Caco-2 (cell line): ENCODE results near the gene HSPB8. TPM values are rescaled to one million over a fixed set of nuclear protein-coding genes. Genes with fewer than 3 reads are reported as not detected.

ENCODE experiments used
- BruUV-seq: library from RNA; stranded (reverse); fragments of 400-500 nt; replicated peaks from 2 replicates; lab custom pipeline; 2021; lab: Mats Ljungman, UMichigan
- CTCF ChIA-PET: fragments of 300-600 bp; sonication (Branson Sonifier 250); formaldehyde crosslinking; loops from one replicate; lab custom pipeline; 2022; ENCODE audit warnings: antibody characterized with exemption; lab: Charles Lee
- POLR2A ChIA-PET: fragments of 300-600 bp; sonication (Branson Sonifier 250); formaldehyde crosslinking; loops from one replicate; lab custom pipeline; 2022; ENCODE audit warnings: antibody characterized with exemption; lab: Charles Lee
- DNase-seq, 2 experiments: peaks; one replicate each; pipeline versions ENCODE4 v3.0.0 to v3.0.0-alpha.2; 2020 to 2022
- H3K27me3 ChIP-seq: replicated peaks from 2 replicates; pipeline ENCODE4 v1.6.0; 2011; ENCODE audit warnings: low read length; ENCODE audit not compliant: control insufficient read depth, insufficient read depth
- H3K36me3 ChIP-seq: 2 replicates; pipeline ENCODE4 v1.5.1; 2011; ENCODE audit warnings: low read length; ENCODE audit not compliant: control insufficient read depth, insufficient read depth
- H3K4me1 ChIP-seq: fragments of 250-450 bp; sonication (Bioruptor Pico); 2 replicates; pipeline ENCODE4 v1.5.1; 2020; ENCODE audit warnings: mild to moderate bottlenecking
- H3K4me3 ChIP-seq: 2 replicates; pipeline ENCODE4 v1.5.1; 2011; ENCODE audit warnings: low read depth, mild to moderate bottlenecking, control low read depth, low read length
- H3K9me3 ChIP-seq: fragments of 250-450 bp; sonication (Bioruptor Pico); 2 replicates; pipeline ENCODE4 v1.5.1; 2020; ENCODE audit warnings: mild to moderate bottlenecking, moderate library complexity
- H3K27ac Mint-ChIP-seq: one replicate; pipeline ENCODE4 v1.8.0; 2022; ENCODE audit warnings: mixed read lengths; ENCODE audit not compliant: unreplicated experiment
- H3K27me3 Mint-ChIP-seq: one replicate; pipeline ENCODE4 v1.8.0; 2022; ENCODE audit warnings: mixed read lengths; ENCODE audit not compliant: insufficient read depth, unreplicated experiment
- H3K36me3 Mint-ChIP-seq: one replicate; pipeline ENCODE4 v1.8.0; 2022; ENCODE audit warnings: mild to moderate bottlenecking, mixed read lengths; ENCODE audit not compliant: insufficient read depth, unreplicated experiment
- H3K4me1 Mint-ChIP-seq: one replicate; pipeline ENCODE4 v1.8.0; 2022; ENCODE audit warnings: low read depth, mixed read lengths; ENCODE audit not compliant: unreplicated experiment
- H3K4me3 Mint-ChIP-seq: one replicate; pipeline ENCODE4 v1.8.0; 2022; ENCODE audit warnings: mild to moderate bottlenecking, moderate library complexity, mixed read lengths; ENCODE audit not compliant: unreplicated experiment
- H3K9me3 Mint-ChIP-seq: one replicate; pipeline ENCODE4 v1.8.0; 2022; ENCODE audit warnings: mixed read lengths; ENCODE audit not compliant: unreplicated experiment
- CTCF ChIP-seq, 2 experiments: fragments of 200-600 bp in 1 of 2; IDR thresholded peaks; 1 replicate in 1 of 2; 2 replicates in 1 of 2; pipeline versions ENCODE4 v1.5.1 to v1.8.0; 2011 to 2022; ENCODE audit warnings: antibody characterized with exemption in 1 of 2, control low read depth in 1 of 2, inconsistent platforms in 1 of 2, low read depth in 1 of 2, low read length in 1 of 2, mild to moderate bottlenecking in 1 of 2, moderate library complexity in 1 of 2; ENCODE audit not compliant: insufficient read depth in 1 of 2, severe bottlenecking in 1 of 2, unreplicated experiment in 1 of 2
- intact Hi-C: fragments of 100-400 bp; cut with micrococcal nuclease; formaldehyde crosslinking; loops from one replicate; pipeline ENCODE4 v1.10.0; 2022; ENCODE audit not compliant: unreplicated experiment
- total RNA-seq: library from RNA; stranded (reverse); gene quantifications from 2 replicates; pipeline ENCODE4 v1.2.3, GENCODE V29; 2022

The HSPB8 gene
- total RNA-seq, 1 experiment from 2014 or later: 17.1 TPM

GRCh38 chr12:119206348-119207062 lies 27.8 kb downstream of the HSPB8 start:
- intact Hi-C loops: no loop called here

GRCh38 chr12:119207063-119207560 lies 28.4 kb downstream of the HSPB8 start:
- Mint-ChIP-seq H3K27me3 (no peaks in the 10 kb centered on the region), H3K9me3 (no peaks in the 10 kb centered on the region), H3K27ac (no peak overlapping the region), H3K4me3 (no peak overlapping the region), H3K4me1 (peaks cover 7% of the 10 kb centered on the region), H3K36me3 (no peaks in the 10 kb centered on the region)
- Histone ChIP-seq H3K27me3 (no peaks in the 10 kb centered on the region), H3K9me3 (no peaks in the 10 kb centered on the region), H3K4me3 (no peak overlapping the region), H3K36me3 (no peaks in the 10 kb centered on the region), H3K4me1 (peaks cover 10% of the 10 kb centered on the region; the same call in 1 of the 2 replicates)
- DNase-seq: no peak
- ChIA-PET CTCF (interaction anchor here (0.5 to 0.7 kb wide), 2 partner anchors 32 to 199 kb away, joined by 3 to 4 read pairs; no protein-coding TSS in a partner anchor), POLR2A (no interaction called here)
- no TSS peak for BruUV-seq
- intact Hi-C loops: no loop called here
- no peak for TF ChIP-seq CTCF (IDR thresholded peaks at IDR 0.05; ENCODE audit: insufficient read depth in 1 of 2, low read depth in 1 of 2, low read length in 1 of 2, severe bottlenecking in 1 of 2, unreplicated experiment in 1 of 2)

More at GRCh38 chr12:119206348-119207062, 27.8 kb downstream of the HSPB8 start:
- H3K4me3 Mint-ChIP-seq: no peak overlapping the region
- ChIA-PET CTCF (interaction anchor here (0.5 to 0.7 kb wide), 2 partner anchors 32 to 199 kb away, joined by 3 to 4 read pairs; no protein-coding TSS in a partner anchor), POLR2A (no interaction called here)
- H3K27ac Mint-ChIP-seq: no peak overlapping the region
- no peaks in the 10 kb centered on the region for H3K36me3 Mint-ChIP-seq
- H3K9me3 Mint-ChIP-seq: no peaks in the 10 kb centered on the region
- H3K36me3 ChIP-seq: no peaks in the 10 kb centered on the region
- DNase-seq: no peak
- H3K27me3 ChIP-seq: no peaks in the 10 kb centered on the region
- BruUV-seq: no TSS peak
- H3K9me3 ChIP-seq: no peaks in the 10 kb centered on the region
- no peak overlapping the region for H3K4me3 ChIP-seq
- H3K27me3 Mint-ChIP-seq: no peaks in the 10 kb centered on the region
- H3K4me1 Mint-ChIP-seq: peaks cover 7% of the 10 kb centered on the region
- no peak for TF ChIP-seq CTCF (IDR thresholded peaks at IDR 0.05; ENCODE audit: insufficient read depth in 1 of 2, low read depth in 1 of 2, low read length in 1 of 2, severe bottlenecking in 1 of 2, unreplicated experiment in 1 of 2)
- H3K4me1 ChIP-seq: peaks cover 10% of the 10 kb centered on the region; the same call in 1 of the 2 replicates

DNA sequence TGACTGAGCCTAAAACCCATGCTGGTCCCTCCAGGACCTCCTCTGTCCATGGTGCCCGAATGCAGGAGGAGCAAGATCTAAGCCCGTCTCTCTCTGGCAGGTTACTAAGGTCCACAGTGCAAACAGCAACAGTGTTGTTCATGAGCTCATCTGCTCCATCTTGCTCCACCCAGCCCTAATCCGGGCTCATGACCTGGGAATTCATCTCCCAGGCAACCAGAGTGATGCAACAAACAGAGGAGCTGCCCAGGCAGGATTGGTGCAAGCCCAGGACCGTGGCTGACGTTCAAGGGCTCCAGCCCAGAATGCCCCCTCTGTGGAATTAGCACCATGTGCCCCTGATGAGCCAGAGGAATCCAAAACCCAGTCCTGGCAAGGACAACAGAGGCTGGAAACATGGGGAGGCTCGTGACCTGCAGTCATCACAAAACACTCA lies 29.9 kb downstream of the HSPB8 start:
- H3K36me3 Mint-ChIP-seq: no peaks in the 10 kb centered on the region

More for the DNA sequence above, 29.9 kb downstream of the HSPB8 start:
- DNase-seq: peak; percentile 69 to 80
- Mint-ChIP-seq H3K4me1 (peaks cover 7% of the 10 kb centered on the region), H3K4me3 (no peak overlapping the region), H3K9me3 (no peaks in the 10 kb centered on the region), H3K27me3 (no peaks in the 10 kb centered on the region), H3K27ac (peak overlapping the region; percentile 31)
- CTCF ChIA-PET: interaction anchor here (1.0 kb wide), 2 partner anchors 40 to 66 kb away, joined by 3 read pairs; no protein-coding TSS in a partner anchor
- POLR2A ChIA-PET: no interaction called here
- Histone ChIP-seq H3K36me3 (no peaks in the 10 kb centered on the region), H3K9me3 (no peaks in the 10 kb centered on the region), H3K27me3 (no peaks in the 10 kb centered on the region), H3K4me1 (peaks cover 10% of the 10 kb centered on the region; the same call in 1 of the 2 replicates), H3K4me3 (no peak overlapping the region)
- TF ChIP-seq CTCF (IDR thresholded peaks at IDR 0.05; ENCODE audit: insufficient read depth in 1 of 2, low read depth in 1 of 2, low read length in 1 of 2, severe bottlenecking in 1 of 2, unreplicated experiment in 1 of 2): no peak
- intact Hi-C loops: no loop called here
- BruUV-seq: no TSS peak
